HG03558 (cell line): ENCODE results near the gene SOWAHB.
"Not testable (repeated sequence)": the region's sequence is repeated elsewhere in the genome, so short reads cannot be mapped to it uniquely, and the experiment has no call there.

Experiments
- ATAC-seq: cut with Tn5 transposase; IDR thresholded peaks from one replicate; pipeline ENCODE4 v1.9.1; 2021; ENCODE audit warnings: moderate number of reproducible peaks; ENCODE audit not compliant: unreplicated experiment; ENCODE audit errors: extremely low read depth

Gene SOWAHB

GRCh38 chr4:76896048-76896447 lies 1.9 kb downstream of the SOWAHB start:
- ATAC-seq = no peak

- ATAC-seq = no peak
Observed at GRCh38 chr4:76895619-76896018, 2.3 kb downstream of the SOWAHB start.

GRCh38 chr4:76894537-76895255 lies 3.2 kb downstream of the SOWAHB start:
- ATAC-seq = no peak

- ATAC-seq = no peak
Observed at GRCh38 chr4:76892601-76893000, 5.3 kb downstream of the SOWAHB start.

- no peak for ATAC-seq
Observed at GRCh38 chr4:76892001-76892400, 5.9 kb downstream of the SOWAHB start.

GRCh38 chr4:76886848-76887441 lies 11.0 kb downstream of the SOWAHB start:
- ATAC-seq = no peak

- no peak for ATAC-seq
Observed at GRCh38 chr4:76886214-76886613, 11.7 kb downstream of the SOWAHB start.

- ATAC-seq = no peak
Observed at GRCh38 chr4:76883147-76883546, 14.8 kb downstream of the SOWAHB start.

- no peak for ATAC-seq
Observed at GRCh38 chr4:76882630-76883029, 15.3 kb downstream of the SOWAHB start.

- ATAC-seq = no peak
Observed at GRCh38 chr4:76881375-76881774, 16.6 kb downstream of the SOWAHB start.

GRCh38 chr4:76879731-76880364 lies 18.1 kb downstream of the SOWAHB start:
- ATAC-seq = no peak

GRCh38 chr4:76878641-76879165 lies 19.2 kb downstream of the SOWAHB start:
- ATAC-seq = not testable (repeated sequence)

GRCh38 chr4:76874176-76874575 lies 23.8 kb downstream of the SOWAHB start:
- ATAC-seq = no peak

GRCh38 chr4:76873495-76873894 lies 24.4 kb downstream of the SOWAHB start:
- no peak for ATAC-seq

GRCh38 chr4:76872556-76872955 lies 25.4 kb downstream of the SOWAHB start:
- no peak for ATAC-seq

- ATAC-seq = not testable (repeated sequence)
Observed at GRCh38 chr4:76868780-76869179, 29.2 kb downstream of the SOWAHB start.

- no peak for ATAC-seq
Observed at GRCh38 chr4:76867880-76868655, 29.9 kb downstream of the SOWAHB start.

- ATAC-seq = no peak
Observed at GRCh38 chr4:76867377-76867776, 30.6 kb downstream of the SOWAHB start.

- no peak for ATAC-seq
Observed at GRCh38 chr4:76866641-76867040, 31.3 kb downstream of the SOWAHB start.

- no peak for ATAC-seq
Observed at GRCh38 chr4:76858319-76858718, 39.6 kb downstream of the SOWAHB start.

GRCh38 chr4:76857074-76857409 lies 40.9 kb downstream of the SOWAHB start:
- no peak for ATAC-seq
